Skeletal muscle satellite cell (primary cell): Measurements from ENCODE around the gene WFDC10A.
"Not testable (repeated sequence)": the region's sequence is repeated elsewhere in the genome, so short reads cannot be mapped to it uniquely, and the experiment has no call there.

Experiments
- H3K27me3 ChIP-seq: 2 replicates; pipeline ENCODE4 v1.7.0; 2013; ENCODE audit warnings: low read length; ENCODE audit not compliant: control insufficient read depth, insufficient read depth
- H3K36me3 ChIP-seq: 2 replicates; pipeline ENCODE4 v1.7.0; 2013; ENCODE audit warnings: mild to moderate bottlenecking, control low read depth, low read length; ENCODE audit not compliant: insufficient read depth
- H3K4me1 ChIP-seq: 2 replicates; pipeline ENCODE4 v1.7.0; 2013; ENCODE audit warnings: low read length; ENCODE audit not compliant: control insufficient read depth, insufficient read depth
- H3K4me2 ChIP-seq: 2 replicates; pipeline ENCODE4 v1.7.0; 2013; ENCODE audit warnings: mild to moderate bottlenecking, low read length
- H3K4me3 ChIP-seq: 2 replicates; pipeline ENCODE4 v1.7.0; 2013; ENCODE audit warnings: low read length
- H3K9ac ChIP-seq: 2 replicates; pipeline ENCODE4 v1.7.0; 2013; ENCODE audit warnings: mild to moderate bottlenecking, low read depth, low read length, moderate library complexity
- H3K9me3 ChIP-seq: replicated peaks from 2 replicates; pipeline ENCODE4 v1.7.0; 2013; ENCODE audit warnings: mild to moderate bottlenecking, control low read depth, low read length

Gene WFDC10A

DNA sequence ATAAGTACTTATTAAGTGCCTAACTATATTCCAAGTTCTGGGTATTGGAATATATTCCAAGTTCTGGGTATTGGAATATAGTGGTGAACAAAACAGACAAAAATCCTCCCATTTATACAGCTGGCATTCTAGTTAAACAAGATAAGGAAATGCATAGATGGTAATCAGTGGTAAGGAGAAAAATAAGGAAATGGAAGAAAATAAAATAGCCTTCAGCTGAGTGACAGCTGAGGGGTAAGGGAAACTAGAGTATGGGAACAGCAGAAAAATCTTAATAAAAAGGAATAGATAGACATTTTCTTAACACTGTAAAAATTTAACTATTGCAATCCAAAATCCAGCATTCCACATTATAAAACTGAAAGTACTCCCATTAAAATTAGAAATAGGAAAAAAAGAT is 17.2 kb upstream of the WFDC10A start:
- Histone ChIP-seq H3K9me3 (no peaks in the 10 kb centered on the region), H3K4me2 (no peak overlapping the region), H3K9ac (no peak overlapping the region), H3K27me3 (no peaks in the 10 kb centered on the region), H3K4me3 (no peak overlapping the region), H3K36me3 (no peaks in the 10 kb centered on the region), H3K4me1 (peaks cover 26% of the 10 kb centered on the region)

DNA sequence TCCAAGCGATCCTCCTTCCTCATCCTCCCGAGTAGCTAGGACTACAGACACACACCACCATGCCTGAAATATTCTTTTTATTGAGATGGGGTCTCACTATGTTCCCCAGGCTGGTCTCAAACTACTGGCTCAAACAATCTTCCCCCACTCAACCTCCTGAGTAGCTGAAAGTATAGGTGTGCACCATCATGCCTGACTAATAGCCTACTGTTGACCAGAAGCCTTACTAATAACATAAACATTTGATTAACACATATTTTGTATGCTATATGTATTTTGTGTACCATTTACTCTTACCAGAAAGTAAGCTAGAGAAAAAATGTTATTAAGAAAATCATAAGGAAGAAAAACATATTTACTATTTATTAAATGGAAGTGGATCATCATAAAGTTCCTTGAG is 11.9 kb upstream of the WFDC10A start:
- Histone ChIP-seq H3K4me3 (no peak overlapping the region), H3K9me3 (no peaks in the 10 kb centered on the region), H3K27me3 (peaks cover 7% of the 10 kb centered on the region), H3K4me1 (no peaks in the 10 kb centered on the region), H3K36me3 (no peaks in the 10 kb centered on the region), H3K9ac (no peak overlapping the region), H3K4me2 (no peak overlapping the region)

DNA sequence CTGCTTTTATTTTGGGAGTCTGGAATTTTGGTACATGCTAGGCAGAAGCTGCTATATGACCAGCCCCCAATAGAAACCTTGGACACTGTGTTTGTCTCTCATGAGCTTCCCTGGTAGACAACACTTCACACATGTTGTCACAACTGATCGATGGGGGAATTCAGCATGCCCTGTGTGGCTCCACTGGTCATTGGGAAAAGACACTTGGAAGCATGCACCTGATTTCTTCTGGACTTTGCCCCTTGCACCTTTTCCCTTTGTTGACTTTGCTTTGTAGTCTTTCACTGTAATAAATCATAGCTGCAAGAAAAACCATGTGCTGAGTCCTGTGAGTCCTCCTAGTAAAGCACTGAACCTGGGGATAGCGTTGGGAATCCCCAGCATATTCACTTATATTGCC is 7.9 kb upstream of the WFDC10A start:
- no peaks in the 10 kb centered on the region for H3K4me1 ChIP-seq
- no peak overlapping the region for H3K4me2 ChIP-seq
- H3K27me3 ChIP-seq = peaks cover 11% of the 10 kb centered on the region

DNA sequence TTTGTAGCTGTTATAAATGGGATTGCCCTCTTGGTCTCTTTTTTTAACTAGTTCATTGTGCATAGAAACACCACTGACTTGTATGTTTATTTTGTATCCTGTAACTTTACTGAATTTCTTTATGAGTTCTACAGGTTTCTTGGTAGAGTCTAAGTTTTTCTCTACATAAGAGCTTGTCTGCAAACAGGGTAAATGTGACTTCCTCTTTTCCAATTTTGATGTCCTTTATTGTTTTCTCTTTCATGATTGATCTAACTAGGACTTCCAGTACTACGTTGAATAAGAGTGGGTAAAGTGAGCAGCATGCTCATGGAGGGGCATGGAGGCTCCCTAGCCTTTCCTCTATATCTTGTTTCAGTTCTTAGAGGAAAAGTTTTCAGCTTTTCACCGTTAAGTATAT is 3.0 kb upstream of the WFDC10A start:
- H3K4me3 ChIP-seq = no peak overlapping the region
- H3K9me3 ChIP-seq = no peaks in the 10 kb centered on the region
- no peak overlapping the region for H3K4me2 ChIP-seq
- no peaks in the 10 kb centered on the region for H3K36me3 ChIP-seq
- no peak overlapping the region for H3K9ac ChIP-seq
- H3K27me3 ChIP-seq = peaks cover 37% of the 10 kb centered on the region
- no peaks in the 10 kb centered on the region for H3K4me1 ChIP-seq

More for the DNA sequence above, 7.9 kb upstream of the WFDC10A start:
- H3K9ac ChIP-seq = no peak overlapping the region
- H3K4me3 ChIP-seq = no peak overlapping the region
- no peaks in the 10 kb centered on the region for H3K9me3 ChIP-seq
- no peaks in the 10 kb centered on the region for H3K36me3 ChIP-seq

DNA sequence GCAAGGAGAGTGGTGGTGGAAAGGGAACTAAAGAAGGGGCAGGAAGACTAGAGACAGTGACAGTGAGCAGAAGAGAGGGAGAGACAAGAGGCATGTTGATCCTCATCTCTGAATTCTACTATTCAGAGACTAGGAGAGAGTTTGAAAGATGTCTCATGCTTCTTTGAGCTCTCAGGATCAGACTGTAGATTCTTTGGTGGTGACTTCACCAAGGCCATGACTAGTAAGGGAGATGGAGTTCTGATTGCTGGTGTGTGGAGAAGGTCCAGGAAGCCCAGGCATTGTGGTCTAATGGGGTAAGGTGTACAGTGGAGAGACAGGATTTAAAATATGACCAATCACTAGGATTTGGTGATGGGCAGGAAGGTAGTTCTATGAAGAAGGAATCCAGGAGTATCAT is 832 bp downstream of the WFDC10A start:
- Histone ChIP-seq H3K9ac (no peak overlapping the region), H3K4me2 (no peak overlapping the region), H3K4me1 (no peaks in the 10 kb centered on the region), H3K27me3 (peaks cover 47% of the 10 kb centered on the region), H3K9me3 (no peaks in the 10 kb centered on the region), H3K36me3 (no peaks in the 10 kb centered on the region), H3K4me3 (no peak overlapping the region)

DNA sequence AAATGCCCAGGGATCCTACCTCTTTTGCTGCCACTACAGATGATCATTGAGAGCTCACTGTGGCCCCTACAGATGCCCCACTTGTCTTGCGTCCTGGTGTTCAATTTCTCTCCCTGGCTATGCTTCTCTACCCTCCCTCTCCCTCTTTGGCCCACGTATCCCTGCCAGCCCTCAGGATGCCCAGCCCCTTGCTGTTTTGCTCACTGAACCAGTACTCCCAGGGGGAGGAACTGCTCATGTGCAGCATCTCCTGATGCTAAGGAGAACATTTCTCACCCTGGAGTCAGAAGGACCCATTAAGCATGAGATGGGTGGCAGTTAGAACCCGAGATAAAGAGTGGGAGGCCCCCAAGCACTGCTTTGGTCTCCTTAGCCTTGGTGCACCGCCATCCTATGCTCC is 1.6 kb downstream of the WFDC10A start, which contains the start of gene WFDC9:
Gene WFDC9, minus strand, starts transcription at position 101 of the 400 bp plus-strand sequence. CDS start 21,103 bp downstream, outside the sequence.
- Histone ChIP-seq H3K36me3 (no peaks in the 10 kb centered on the region), H3K9ac (no peak within 1 kb of the TSS), H3K4me2 (no peak within 1 kb of the TSS), H3K4me3 (no peak within 1 kb of the TSS), H3K4me1 (no peaks in the 10 kb centered on the region), H3K27me3 (peaks cover 47% of the 10 kb centered on the region), H3K9me3 (no peaks in the 10 kb centered on the region)

DNA sequence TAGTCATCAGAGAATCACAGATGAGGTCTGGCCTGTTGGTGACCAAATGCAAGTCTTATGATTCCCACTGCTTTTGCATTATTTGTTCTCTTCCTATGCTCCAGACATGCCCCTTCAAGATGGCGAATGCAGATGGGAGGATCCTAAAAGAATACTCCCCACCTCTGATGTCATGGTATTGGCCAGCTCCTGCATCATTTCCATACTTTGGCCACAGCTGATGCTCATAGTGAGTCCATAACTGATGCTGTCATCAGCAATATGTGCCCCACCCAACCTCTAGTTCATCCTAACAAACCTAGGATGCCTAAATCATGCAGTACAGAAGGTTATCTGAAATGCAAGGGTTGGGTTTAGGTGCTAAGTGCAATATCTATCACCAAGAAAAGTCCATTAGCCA is 7.0 kb downstream of the WFDC10A start:
- peaks cover 18% of the 10 kb centered on the region for H3K27me3 ChIP-seq
- no peaks in the 10 kb centered on the region for H3K36me3 ChIP-seq
- H3K9ac ChIP-seq = no peak overlapping the region
- no peaks in the 10 kb centered on the region for H3K9me3 ChIP-seq
- no peaks in the 10 kb centered on the region for H3K4me1 ChIP-seq
- no peak overlapping the region for H3K4me3 ChIP-seq
- H3K4me2 ChIP-seq = no peak overlapping the region

DNA sequence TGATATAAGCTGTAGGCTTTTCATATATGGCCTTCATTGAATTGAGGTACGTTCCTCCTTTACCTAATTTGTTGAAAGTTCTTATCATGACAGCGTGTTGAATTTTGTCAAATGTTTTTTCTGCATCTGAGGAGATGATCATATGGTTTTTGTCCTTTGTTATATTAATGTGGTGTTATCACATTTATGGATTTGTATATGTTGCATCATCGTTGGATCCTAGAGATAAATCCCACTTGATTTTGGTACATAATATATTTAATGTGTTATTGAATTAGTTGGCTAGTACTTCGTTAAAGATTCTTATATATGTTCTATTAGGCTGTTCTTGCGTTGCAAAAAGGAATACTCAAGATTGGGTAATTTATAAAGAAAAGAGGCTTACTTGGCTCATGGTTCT is 10.1 kb downstream of the WFDC10A start:
- Histone ChIP-seq H3K4me1 (no peaks in the 10 kb centered on the region), H3K4me3 (no peak overlapping the region), H3K36me3 (no peaks in the 10 kb centered on the region), H3K9ac (no peak overlapping the region), H3K9me3 (no peaks in the 10 kb centered on the region), H3K27me3 (peaks cover 11% of the 10 kb centered on the region), H3K4me2 (no peak overlapping the region)

DNA sequence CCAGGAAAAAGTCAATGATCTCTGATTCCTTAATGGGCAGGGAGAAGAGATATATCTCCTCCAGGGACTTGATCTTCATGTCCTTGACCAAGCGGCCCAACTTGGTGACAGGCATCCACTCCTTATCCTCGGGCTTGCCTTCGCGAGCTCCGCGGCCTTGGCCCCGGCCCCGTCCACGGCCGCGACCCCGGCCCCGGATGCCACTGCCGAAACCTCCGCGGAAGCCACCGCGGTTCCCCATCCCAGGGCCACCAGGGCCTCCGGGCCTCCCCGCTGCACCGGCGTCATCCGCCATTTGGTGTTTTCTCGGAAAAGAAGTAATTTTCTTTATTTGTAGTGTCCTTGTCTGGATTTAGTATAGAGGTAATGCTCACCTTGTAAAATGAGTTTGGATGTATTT is 11.5 kb downstream of the WFDC10A start:
- peaks cover 11% of the 10 kb centered on the region for H3K27me3 ChIP-seq
- H3K4me3 ChIP-seq, H3K36me3 ChIP-seq, H3K9me3 ChIP-seq, H3K4me2 ChIP-seq, H3K4me1 ChIP-seq, H3K9ac ChIP-seq: not testable (repeated sequence)

DNA sequence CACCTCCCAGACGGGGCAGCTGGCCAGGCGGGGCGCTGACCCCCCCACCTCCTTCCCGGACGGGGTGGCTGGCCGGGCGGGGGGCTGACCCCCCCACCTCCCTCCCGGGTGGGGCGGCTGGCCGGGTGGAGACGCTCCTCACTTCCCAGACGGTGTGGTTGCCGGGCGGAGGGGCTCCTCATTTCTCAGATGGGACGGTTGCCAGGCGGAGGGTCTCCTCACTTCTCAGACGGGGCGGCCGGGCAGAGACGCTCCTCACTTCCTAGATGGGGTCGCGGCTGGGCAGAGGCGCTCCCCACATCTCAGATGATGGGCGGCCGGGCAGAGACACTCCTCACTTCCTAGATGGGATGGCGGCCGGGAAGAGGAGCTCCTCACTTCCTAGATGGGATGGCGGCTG is 16.3 kb downstream of the WFDC10A start:
- not testable (repeated sequence) for H3K36me3 ChIP-seq, H3K4me1 ChIP-seq, H3K4me2 ChIP-seq, H3K9me3 ChIP-seq, H3K9ac ChIP-seq, H3K27me3 ChIP-seq, H3K4me3 ChIP-seq

DNA sequence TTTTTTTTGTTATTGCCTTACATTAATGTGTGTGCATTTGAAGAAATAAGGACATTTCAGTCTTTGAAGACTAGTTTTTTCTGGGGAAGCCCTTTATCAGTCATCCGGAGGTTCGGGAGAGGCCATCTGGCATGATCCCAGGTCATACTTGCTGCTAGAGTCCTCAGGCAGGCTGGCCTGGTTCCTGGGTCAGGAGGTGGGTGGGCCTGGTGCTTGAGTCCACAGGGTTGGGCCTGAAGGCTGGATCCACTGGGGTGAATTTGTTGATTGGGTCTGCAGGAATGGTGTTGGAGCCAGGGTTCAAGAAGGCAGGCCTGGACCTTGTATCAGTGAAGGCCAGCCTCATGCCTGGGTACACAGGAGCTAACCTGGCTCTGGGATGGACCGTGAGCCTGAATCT is 17.3 kb downstream of the WFDC10A start:
- no peaks in the 10 kb centered on the region for H3K36me3 ChIP-seq
- H3K4me1 ChIP-seq = no peaks in the 10 kb centered on the region
- no peak overlapping the region for H3K4me3 ChIP-seq
- H3K9me3 ChIP-seq = no peaks in the 10 kb centered on the region
- no peak overlapping the region for H3K9ac ChIP-seq
- H3K4me2 ChIP-seq = no peak overlapping the region
- peaks cover 4% of the 10 kb centered on the region for H3K27me3 ChIP-seq

DNA sequence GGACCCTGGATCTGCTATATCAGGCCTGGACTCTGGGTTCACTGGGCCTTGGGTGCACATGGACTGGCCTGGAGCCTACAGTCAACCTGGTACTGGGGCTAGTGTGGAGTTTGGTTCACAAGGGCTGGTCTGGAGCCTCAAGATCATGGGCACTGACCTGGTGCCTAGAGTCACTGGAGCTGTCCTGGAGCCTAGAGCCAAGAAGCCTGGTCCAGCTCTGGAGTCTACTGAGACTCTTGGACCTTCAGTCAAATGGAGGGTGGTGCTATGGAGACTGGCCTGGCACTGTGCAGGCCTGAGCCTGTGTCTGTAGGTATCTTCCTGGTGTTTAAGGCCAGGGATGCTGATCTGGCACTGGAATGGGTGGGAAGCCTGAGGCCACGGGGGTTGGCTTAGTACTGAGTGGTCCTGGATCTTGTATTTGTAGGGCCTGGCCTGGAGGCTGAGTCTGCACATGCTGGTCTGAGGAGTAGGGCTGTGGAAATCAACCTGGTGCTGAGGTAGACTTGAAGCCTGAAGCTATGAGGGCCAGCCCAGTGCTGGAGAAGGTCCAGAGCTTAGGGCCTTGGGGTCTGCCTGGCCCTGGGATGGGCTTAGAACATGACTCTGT is 18.0 kb downstream of the WFDC10A start:
- H3K9ac ChIP-seq = no peak overlapping the region
- no peaks in the 10 kb centered on the region for H3K4me1 ChIP-seq
- H3K27me3 ChIP-seq = peaks cover 3% of the 10 kb centered on the region
- no peak overlapping the region for H3K4me3 ChIP-seq
- H3K9me3 ChIP-seq = no peaks in the 10 kb centered on the region
- no peaks in the 10 kb centered on the region for H3K36me3 ChIP-seq
- no peak overlapping the region for H3K4me2 ChIP-seq
